BLaER1 (cell line): ENCODE results near the gene SPON1.
"Not testable (repeated sequence)": the region's sequence is repeated elsewhere in the genome, so short reads cannot be mapped to it uniquely, and the experiment has no call there.

ENCODE experiments used
- H3K27ac ChIP-seq: shearing (Covaris generic); formaldehyde crosslinking; 2 replicates; pipeline ENCODE4 v1.8.1; 2022
- H3K27me3 ChIP-seq: shearing (Covaris generic); formaldehyde crosslinking; 2 replicates; pipeline ENCODE4 v1.8.1; 2022
- H3K36me3 ChIP-seq: shearing (Covaris generic); formaldehyde crosslinking; 2 replicates; pipeline ENCODE4 v1.8.1; 2022
- H3K4me1 ChIP-seq: shearing (Covaris generic); formaldehyde crosslinking; 2 replicates; pipeline ENCODE4 v1.8.1; 2022
- H3K4me2 ChIP-seq: shearing (Covaris generic); formaldehyde crosslinking; 2 replicates; pipeline ENCODE4 v1.8.1; 2022
- H3K4me3 ChIP-seq: shearing (Covaris generic); formaldehyde crosslinking; 2 replicates; pipeline ENCODE4 v1.8.1; 2022
- H3K9ac ChIP-seq: shearing (Covaris generic); formaldehyde crosslinking; 2 replicates; pipeline ENCODE4 v1.8.1; 2022
- H3K9me3 ChIP-seq: shearing (Covaris generic); formaldehyde crosslinking; 2 replicates; pipeline ENCODE4 v1.8.1; 2022
- H4K20me1 ChIP-seq: shearing (Covaris generic); formaldehyde crosslinking; 2 replicates; pipeline ENCODE4 v1.8.1; 2022
- Cebpa-rat ChIP-seq: shearing (Covaris generic); IDR thresholded peaks from 2 replicates; pipeline ENCODE4 v1.8.1; 2022

Gene SPON1

DNA sequence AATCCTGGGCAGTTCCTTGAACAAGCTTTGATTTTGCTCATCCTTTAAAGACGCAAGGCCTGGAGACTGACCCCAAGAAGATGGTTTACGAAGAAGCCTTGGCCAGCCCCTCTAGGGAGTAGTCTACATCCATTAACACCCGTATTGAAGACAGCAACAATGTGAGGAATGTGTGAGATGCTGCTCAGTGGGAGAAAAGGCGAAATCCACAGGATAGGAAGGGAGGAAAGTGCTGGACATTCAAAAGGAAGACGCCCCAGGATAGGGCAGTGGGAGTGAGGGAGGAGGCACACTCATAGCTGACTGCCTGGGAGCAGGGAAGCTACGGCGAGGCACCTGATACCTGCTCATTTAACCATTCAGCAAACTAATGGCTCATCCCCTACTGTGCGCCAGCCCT, 282.4 kb downstream of the SPON1 start:
- Histone ChIP-seq H3K9me3 (no peaks in the 10 kb centered on the region), H4K20me1 (no peaks in the 10 kb centered on the region), H3K4me2 (no peak overlapping the region), H3K4me3 (no peak overlapping the region), H3K4me1 (peaks cover 10% of the 10 kb centered on the region), H3K9ac (no peak overlapping the region), H3K36me3 (no peaks in the 10 kb centered on the region), H3K27me3 (no peaks in the 10 kb centered on the region), H3K27ac (no peak overlapping the region)
- no peak for TF ChIP-seq Cebpa-rat

DNA sequence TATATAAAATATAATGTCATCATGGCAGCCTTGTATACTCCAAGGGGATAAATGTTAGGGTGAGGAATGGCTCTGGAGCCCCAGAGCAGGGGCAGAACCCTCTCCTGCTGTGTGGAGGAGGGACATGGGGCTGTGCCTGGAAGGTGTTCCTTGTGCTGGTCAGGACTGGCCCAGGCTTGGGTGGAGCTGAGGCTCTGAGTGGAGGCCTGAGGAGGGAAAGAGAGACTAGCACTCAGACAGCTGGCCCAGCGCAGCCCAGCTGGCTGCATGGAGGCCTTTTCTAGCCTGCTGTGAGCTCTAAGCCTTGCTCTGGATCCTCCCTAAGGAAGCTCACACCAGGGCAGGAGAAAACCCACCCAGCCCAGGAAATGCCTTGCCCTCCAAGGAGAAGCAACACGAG, 282.9 kb downstream of the SPON1 start:
- no peak overlapping the region for H3K27ac ChIP-seq
- H3K4me2 ChIP-seq: no peak overlapping the region
- H3K4me1 ChIP-seq: peaks cover 10% of the 10 kb centered on the region
- no peak overlapping the region for H3K9ac ChIP-seq
- no peak for TF ChIP-seq Cebpa-rat
- no peaks in the 10 kb centered on the region for H4K20me1 ChIP-seq
- no peaks in the 10 kb centered on the region for H3K9me3 ChIP-seq
- H3K27me3 ChIP-seq: no peaks in the 10 kb centered on the region
- H3K36me3 ChIP-seq: no peaks in the 10 kb centered on the region
- no peak overlapping the region for H3K4me3 ChIP-seq

- H3K4me2 ChIP-seq: peak overlapping the region; percentile 27
- no peaks in the 10 kb centered on the region for H3K36me3 ChIP-seq
- TF ChIP-seq Cebpa-rat: no peak
- H3K9ac ChIP-seq: no peak overlapping the region
- no peak overlapping the region for H3K4me3 ChIP-seq
- H3K27me3 ChIP-seq: no peaks in the 10 kb centered on the region
- H3K27ac ChIP-seq: no peak overlapping the region
- H3K9me3 ChIP-seq: no peaks in the 10 kb centered on the region
- peaks cover 10% of the 10 kb centered on the region for H3K4me1 ChIP-seq
- H4K20me1 ChIP-seq: no peaks in the 10 kb centered on the region
Measured at GRCh38 chr11:14248580-14248981, 286.1 kb downstream of the SPON1 start.

- H3K27me3 ChIP-seq: no peaks in the 10 kb centered on the region
- H3K36me3 ChIP-seq: no peaks in the 10 kb centered on the region
- TF ChIP-seq Cebpa-rat: no peak
- no peaks in the 10 kb centered on the region for H4K20me1 ChIP-seq
- no peak overlapping the region for H3K9ac ChIP-seq
- H3K27ac ChIP-seq: no peak overlapping the region
- peak overlapping the region; percentile 27 for H3K4me2 ChIP-seq
- peaks cover 10% of the 10 kb centered on the region for H3K4me1 ChIP-seq
- H3K9me3 ChIP-seq: no peaks in the 10 kb centered on the region
- H3K4me3 ChIP-seq: no peak overlapping the region
Measured at GRCh38 chr11:14249121-14249963, 286.8 kb downstream of the SPON1 start.

DNA sequence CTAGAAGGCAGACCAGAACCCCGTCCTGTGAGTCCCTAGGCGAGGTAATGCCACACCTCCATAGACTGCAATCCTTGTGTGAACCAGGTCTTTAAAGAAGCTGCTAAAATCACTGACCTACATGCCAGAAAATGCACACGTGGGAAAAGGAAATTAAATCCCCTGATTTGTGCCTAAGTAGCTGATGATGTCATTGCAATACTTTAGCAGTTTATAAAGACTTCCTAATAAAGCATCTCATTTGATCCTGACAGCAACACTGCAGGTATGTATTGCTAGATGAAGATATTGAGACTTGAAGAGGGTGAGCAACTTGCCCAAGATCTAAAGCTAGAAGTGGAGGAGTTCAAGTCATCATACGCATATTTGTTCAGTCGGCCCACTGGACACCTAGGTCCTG, 289.2 kb downstream of the SPON1 start:
- H3K4me3 ChIP-seq: no peak overlapping the region
- no peak for TF ChIP-seq Cebpa-rat
- H3K4me1 ChIP-seq: peaks cover 10% of the 10 kb centered on the region
- no peak overlapping the region for H3K4me2 ChIP-seq
- H3K27me3 ChIP-seq: no peaks in the 10 kb centered on the region
- H3K27ac ChIP-seq: no peak overlapping the region
- H3K36me3 ChIP-seq: no peaks in the 10 kb centered on the region
- no peaks in the 10 kb centered on the region for H3K9me3 ChIP-seq
- no peaks in the 10 kb centered on the region for H4K20me1 ChIP-seq
- no peak overlapping the region for H3K9ac ChIP-seq

DNA sequence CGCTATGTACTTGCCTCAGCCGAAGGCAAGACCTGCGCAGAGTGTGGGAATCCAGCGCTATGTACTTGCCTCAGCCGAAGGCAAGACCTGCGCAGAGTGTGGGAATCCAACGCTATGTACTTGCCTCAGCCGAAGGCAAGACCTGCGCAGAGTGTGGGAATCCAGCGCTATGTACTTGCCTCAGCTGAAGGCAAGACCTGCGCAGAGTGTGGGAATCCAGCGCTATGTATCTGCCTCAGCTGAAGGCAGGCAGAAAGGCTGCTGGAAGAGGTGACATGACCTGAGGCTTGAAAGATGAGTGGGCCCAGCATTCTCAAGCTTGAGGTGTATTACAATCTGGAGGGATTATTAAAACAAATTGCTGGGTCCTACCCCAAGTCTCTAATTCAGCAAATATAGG, 290.0 kb downstream of the SPON1 start:
- H3K4me1 ChIP-seq: peaks cover 10% of the 10 kb centered on the region
- not testable (repeated sequence) for H3K4me2 ChIP-seq, H3K27me3 ChIP-seq, H3K27ac ChIP-seq, H3K9me3 ChIP-seq, H3K9ac ChIP-seq, H3K36me3 ChIP-seq, H4K20me1 ChIP-seq, H3K4me3 ChIP-seq

DNA sequence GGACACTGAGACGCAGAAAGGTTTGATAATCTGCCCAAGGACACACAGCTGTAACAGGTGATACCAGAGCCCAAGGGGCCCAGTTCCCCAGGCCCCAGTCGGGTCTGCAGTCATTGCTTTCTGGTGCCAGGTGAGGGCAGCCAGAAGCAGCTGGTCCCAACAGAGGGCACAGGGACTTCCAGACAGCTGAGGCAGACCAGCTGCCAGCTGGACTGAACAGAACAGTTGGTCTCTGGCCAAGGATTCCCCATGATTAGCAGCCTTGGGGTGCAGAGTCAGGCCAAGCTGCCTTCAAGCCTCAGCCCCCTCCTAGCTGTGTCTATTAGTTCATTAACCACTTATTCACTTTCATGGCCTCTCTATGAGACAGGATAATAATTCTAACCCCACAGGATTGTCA, 290.9 kb downstream of the SPON1 start:
- H3K4me1 ChIP-seq: peaks cover 9% of the 10 kb centered on the region
- no peaks in the 10 kb centered on the region for H3K36me3 ChIP-seq
- no peak overlapping the region for H3K4me3 ChIP-seq
- no peaks in the 10 kb centered on the region for H4K20me1 ChIP-seq
- TF ChIP-seq Cebpa-rat: no peak
- H3K27me3 ChIP-seq: no peaks in the 10 kb centered on the region
- H3K9me3 ChIP-seq: no peaks in the 10 kb centered on the region
- no peak overlapping the region for H3K27ac ChIP-seq
- no peak overlapping the region for H3K4me2 ChIP-seq
- H3K9ac ChIP-seq: no peak overlapping the region

GRCh38 chr11:14253840-14254239, 291.3 kb downstream of the SPON1 start:
- Histone ChIP-seq H3K36me3 (no peaks in the 10 kb centered on the region), H3K27me3 (no peaks in the 10 kb centered on the region), H3K9ac (no peak overlapping the region), H4K20me1 (no peaks in the 10 kb centered on the region), H3K4me1 (peaks cover 4% of the 10 kb centered on the region), H3K9me3 (no peaks in the 10 kb centered on the region), H3K4me3 (no peak overlapping the region), H3K27ac (no peak overlapping the region), H3K4me2 (no peak overlapping the region)
- TF ChIP-seq Cebpa-rat: no peak

GRCh38 chr11:14254533-14255237, 292.2 kb downstream of the SPON1 start:
- Histone ChIP-seq H3K27ac (no peak overlapping the region), H3K4me1 (no peaks in the 10 kb centered on the region), H3K4me2 (no peak overlapping the region), H3K4me3 (no peak overlapping the region), H3K9ac (no peak overlapping the region), H3K9me3 (no peaks in the 10 kb centered on the region), H3K36me3 (no peaks in the 10 kb centered on the region), H3K27me3 (no peaks in the 10 kb centered on the region), H4K20me1 (no peaks in the 10 kb centered on the region)
- no peak for TF ChIP-seq Cebpa-rat

DNA sequence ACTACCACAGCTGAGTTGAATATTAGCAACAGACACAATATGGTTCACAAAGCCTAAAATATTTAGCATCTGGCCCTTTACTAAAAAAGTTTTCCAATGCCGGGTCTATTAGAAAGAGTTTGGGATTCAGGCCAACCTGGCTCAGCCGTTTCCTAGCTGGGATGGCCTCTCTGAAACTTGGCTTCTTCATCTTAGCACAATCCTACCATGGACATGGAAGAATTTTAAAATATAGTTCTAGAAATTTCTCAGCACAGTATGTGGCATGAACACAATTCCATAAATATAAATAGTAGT, 292.7 kb downstream of the SPON1 start:
- Histone ChIP-seq H3K9me3 (no peaks in the 10 kb centered on the region), H3K4me1 (no peaks in the 10 kb centered on the region), H4K20me1 (no peaks in the 10 kb centered on the region), H3K27ac (no peak overlapping the region), H3K36me3 (no peaks in the 10 kb centered on the region), H3K4me3 (no peak overlapping the region), H3K9ac (no peak overlapping the region), H3K4me2 (no peak overlapping the region), H3K27me3 (no peaks in the 10 kb centered on the region)
- TF ChIP-seq Cebpa-rat: no peak
